ENCODE results near the gene PSENEN.
"Not testable (repeated sequence)": the region's sequence is repeated elsewhere in the genome, so short reads cannot be mapped to it uniquely, and the experiment has no call there.

The PSENEN gene

DNA sequence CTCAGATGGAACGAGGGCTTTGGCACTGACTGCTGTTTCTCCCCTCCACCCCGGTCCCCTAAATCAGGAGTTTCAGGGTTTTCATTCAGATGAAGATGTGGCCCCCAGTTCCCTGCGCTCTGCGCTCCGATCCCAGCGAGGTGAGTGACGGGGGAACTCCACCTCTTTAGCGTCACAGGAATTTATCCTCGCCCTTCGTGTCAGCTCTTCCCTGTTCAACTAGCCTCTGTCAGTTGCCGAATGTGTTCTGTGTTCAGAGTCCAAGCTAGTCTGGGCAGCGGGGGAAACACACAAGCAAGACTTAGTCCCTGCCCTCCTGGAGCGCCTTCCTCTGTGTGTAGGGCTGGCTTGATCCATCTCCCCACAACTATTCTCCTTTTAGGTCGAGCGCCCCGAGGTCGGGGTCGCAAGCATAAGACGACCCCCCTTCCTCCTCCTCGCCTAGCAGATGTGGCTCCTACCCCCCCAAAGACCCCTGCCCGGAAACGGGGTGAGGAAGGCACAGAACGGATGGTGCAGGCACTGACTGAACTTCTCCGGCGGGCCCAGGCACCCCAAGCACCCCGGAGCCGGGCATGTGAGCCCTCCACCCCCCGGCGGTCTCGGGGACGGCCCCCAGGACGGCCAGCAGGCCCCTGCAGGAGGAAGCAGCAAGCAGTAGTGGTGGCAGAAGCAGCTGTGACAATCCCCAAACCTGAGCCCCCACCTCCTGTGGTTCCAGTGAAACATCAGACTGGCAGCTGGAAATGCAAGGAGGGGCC, 25.9 kb upstream of the PSENEN start:
- no peak for DNase-seq

DNA sequence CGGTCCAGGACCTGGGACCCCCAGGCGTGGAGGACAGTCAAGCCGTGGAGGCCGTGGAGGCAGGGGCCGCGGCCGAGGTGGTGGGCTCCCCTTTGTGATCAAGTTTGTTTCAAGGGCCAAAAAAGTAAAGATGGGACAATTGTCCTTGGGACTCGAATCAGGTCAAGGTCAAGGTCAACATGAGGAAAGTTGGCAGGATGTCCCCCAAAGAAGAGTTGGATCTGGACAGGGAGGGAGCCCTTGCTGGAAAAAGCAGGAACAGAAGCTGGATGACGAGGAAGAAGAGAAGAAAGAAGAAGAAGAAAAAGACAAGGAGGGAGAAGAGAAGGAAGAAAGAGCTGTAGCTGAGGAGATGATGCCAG, 25.3 kb upstream of the PSENEN start:
- DNase-seq: no peak

GRCh38 chr19:35720648-35721047, 24.8 kb upstream of the PSENEN start:
- no peak for DNase-seq

DNA sequence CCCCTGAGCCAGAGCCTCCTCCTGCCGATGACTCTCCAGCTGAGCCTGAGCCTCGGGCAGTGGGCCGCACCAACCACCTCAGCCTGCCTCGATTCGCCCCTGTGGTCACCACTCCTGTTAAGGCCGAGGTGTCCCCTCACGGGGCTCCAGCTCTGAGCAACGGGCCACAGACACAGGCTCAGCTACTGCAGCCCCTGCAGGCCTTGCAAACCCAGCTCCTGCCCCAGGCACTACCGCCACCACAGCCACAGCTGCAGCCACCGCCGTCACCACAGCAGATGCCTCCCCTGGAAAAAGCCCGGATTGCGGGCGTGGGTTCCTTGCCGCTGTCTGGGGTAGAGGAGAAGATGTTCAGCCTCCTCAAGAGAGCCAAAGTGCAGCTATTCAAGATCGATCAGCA, 24.1 kb upstream of the PSENEN start:
- no peak for DNase-seq

DNA sequence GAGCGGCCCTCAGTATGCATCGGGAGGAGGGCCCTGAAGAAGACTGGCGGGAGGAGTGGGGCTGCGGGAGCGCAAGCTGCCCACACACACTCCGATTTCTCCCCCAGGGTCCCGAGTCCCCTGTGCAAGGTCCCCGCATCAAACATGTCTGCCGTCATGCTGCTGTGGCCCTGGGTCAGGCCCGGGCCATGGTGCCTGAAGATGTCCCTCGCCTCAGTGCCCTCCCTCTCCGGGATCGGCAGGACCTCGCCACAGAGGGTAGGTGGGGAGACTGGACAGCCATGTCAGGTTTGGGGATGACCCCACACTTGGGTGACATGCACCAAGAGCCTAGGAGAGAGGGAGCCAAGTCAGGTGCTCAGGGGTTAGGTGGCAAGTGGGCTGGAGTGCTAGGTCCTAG, 23.0 kb upstream of the PSENEN start:
- DNase-seq: no peak

GRCh38 chr19:35722897-35723296, 22.6 kb upstream of the PSENEN start:
- DNase-seq: no peak

DNA sequence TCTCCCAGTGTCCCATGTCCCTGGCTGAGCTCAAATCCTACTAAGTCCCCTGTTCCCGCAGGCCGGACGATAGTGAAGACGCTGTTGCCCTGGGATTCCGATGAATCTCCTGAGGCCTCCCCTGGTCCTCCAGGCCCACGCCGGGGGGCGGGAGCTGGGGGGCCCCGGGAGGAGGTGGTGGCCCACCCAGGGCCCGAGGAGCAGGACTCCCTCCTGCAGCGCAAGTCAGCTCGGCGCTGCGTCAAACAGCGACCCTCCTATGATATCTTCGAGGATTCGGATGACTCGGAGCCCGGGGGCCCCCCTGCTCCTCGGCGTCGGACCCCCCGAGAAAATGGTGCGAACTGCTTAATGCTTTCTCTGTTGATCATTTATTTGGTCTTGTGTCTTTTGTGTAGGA, 21.8 kb upstream of the PSENEN start:
- no peak for DNase-seq

DNA sequence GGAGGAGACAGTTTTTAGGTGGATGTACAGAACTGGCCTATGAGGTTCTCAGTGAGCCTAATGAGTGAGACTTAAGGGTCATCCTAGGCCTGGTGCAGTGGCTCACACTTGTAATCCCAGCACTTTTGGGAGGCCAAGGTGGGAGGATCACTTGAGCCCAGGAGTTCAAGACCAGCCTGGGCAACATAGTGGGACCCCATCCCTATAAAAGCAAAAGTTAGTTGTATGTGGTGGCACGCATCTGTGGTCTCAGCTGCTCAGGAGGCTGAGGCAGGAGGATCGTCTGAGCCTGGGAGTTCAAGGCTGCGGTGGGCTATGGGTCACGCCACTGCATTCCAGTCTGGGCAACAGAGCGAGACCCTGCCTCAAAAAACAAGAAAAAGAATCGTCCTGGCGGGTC, 21.3 kb upstream of the PSENEN start:
- DNase-seq: not testable (repeated sequence)

DNA sequence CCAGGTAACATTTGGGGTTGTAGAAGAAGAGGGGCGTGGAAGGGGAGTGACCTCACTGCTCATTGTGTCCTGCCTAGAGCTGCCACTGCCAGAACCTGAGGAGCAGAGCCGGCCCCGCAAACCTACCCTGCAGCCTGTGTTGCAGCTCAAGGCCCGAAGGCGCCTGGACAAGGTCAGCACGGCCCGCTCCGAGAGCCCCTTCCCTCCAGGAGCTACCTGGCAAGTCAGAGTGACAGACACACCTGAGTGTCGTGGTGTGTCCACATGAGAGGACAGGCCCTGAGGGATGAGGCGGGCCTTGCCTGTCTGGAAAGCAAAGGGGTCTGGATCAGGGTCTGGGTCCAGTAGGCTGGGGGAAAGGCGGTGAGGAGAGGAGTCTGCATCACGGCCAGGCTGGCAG, 20.9 kb upstream of the PSENEN start:
- no peak for DNase-seq

DNA sequence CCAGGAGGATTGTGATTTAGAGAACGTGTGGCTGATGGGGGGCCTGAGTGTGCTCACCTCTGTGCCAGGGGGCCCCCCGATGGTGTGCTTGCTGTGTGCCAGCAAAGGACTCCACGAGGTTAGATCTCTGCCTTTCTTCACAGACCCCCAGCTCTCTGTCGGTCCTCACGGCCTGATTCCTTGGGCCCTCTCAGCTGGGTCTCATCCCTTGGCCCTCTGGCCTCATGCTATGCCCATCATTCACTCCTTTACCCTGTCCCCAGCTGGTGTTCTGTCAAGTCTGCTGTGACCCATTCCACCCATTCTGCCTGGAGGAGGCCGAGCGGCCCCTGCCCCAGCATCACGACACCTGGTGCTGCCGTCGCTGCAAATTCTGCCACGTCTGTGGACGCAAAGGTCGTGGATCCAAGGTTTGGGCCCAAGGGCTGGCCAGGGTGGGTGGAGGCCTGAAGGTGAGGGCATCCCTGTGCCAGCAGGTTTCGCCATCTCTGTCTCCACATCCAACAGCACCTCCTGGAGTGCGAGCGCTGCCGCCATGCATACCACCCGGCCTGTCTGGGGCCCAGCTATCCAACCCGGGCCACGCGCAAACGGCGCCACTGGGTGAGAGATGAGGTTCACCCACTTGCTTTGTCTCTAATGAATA, 20.1 kb upstream of the PSENEN start:
- no peak for DNase-seq

DNA sequence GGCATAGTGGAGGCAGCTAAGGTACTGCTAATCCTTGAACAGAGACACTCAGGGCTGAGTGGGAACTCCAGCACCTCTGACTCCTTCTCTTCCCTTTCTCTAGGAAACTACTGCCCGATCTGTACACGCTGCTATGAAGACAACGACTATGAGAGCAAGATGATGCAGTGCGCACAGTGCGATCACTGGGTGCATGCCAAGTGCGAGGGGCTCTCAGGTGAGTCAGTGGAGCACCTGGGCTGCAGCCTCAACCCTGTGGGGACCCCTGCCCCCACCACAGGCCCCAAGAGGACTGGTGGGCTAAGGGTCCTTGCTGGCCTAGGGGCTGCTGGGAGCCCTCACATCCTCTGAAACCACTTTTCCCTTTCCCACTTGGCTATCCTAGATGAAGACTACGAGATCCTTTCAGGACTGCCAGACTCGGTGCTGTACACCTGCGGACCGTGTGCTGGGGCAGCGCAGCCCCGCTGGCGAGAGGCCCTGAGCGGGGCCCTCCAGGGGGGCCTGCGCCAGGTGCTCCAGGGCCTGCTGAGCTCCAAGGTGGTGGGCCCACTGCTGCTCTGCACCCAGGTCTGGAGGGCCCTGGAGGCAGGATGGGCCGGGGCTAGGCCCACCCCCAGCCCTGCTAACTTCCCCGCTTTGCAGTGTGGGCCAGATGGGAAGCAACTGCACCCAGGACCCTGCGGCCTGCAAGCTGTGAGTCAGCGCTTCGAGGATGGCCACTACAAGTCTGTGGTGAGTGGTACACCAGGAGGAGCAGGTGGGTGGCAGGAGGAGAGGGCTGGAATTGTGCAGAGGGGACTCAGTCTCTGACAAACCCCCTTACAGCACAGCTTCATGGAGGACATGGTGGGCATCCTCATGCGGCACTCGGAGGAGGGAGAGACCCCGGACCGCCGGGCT, 18.1 kb upstream of the PSENEN start:
- DNase-seq: no peak

GRCh38 chr19:35727956-35728706, 17.3 kb upstream of the PSENEN start:
- no peak for DNase-seq

DNA sequence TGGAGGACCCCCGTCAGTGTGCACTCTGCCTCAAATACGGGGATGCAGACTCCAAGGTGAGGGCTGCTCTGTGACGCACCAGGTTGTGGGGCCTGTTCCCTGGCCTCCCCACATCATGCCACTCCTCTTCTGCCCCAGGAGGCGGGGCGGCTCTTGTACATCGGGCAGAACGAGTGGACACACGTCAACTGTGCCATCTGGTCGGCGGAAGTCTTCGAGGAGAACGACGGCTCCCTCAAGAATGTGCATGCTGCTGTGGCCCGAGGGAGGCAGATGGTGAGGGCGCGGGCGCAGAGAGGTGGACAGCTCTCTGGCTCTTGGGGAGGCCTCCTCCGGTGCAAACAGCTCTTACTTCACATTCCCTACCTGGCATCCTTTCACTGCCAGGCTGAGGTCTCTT, 16.4 kb upstream of the PSENEN start:
- no peak for DNase-seq

GRCh38 chr19:35729763-35730162, 15.7 kb upstream of the PSENEN start:
- DNase-seq: no peak

DNA sequence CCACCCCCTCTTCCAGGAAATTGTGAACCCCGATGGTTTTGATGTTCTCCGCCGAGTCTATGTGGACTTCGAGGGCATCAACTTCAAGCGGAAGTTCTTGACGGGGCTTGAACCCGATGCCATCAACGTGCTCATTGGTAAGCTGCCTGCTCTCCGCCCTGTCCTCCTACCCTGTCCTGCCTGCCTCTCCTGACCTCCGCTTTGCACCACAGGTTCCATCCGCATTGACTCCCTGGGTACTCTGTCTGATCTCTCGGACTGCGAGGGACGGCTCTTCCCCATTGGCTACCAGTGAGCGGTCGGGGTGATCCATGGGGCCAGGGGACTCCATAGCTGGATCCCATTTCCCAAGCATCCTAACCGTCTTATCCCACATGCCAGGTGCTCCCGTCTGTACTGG, 15.1 kb upstream of the PSENEN start:
- DNase-seq: no peak

DNA sequence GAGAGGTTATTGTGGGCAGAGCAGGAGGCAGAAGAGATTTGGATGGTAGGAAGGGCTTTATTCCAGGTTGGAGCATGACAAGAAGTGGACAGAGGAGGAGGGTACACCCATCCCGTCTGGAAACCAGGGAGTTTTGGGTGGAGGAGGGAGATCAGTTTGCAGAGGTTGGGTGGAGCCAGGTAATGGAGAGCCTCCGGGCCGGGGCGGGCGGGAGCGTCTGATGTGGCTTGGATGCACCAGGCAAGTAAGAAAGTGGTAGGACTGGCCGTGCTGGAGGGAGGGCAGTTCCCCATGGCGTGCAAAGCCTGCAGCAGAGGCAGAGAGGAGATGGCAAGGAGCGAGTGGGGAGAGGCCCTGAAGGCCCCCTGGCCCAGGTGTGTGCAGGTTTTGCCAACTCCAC, 14.1 kb upstream of the PSENEN start:
- DNase-seq: no peak

GRCh38 chr19:35731779-35732405, 13.6 kb upstream of the PSENEN start:
- no peak for DNase-seq

DNA sequence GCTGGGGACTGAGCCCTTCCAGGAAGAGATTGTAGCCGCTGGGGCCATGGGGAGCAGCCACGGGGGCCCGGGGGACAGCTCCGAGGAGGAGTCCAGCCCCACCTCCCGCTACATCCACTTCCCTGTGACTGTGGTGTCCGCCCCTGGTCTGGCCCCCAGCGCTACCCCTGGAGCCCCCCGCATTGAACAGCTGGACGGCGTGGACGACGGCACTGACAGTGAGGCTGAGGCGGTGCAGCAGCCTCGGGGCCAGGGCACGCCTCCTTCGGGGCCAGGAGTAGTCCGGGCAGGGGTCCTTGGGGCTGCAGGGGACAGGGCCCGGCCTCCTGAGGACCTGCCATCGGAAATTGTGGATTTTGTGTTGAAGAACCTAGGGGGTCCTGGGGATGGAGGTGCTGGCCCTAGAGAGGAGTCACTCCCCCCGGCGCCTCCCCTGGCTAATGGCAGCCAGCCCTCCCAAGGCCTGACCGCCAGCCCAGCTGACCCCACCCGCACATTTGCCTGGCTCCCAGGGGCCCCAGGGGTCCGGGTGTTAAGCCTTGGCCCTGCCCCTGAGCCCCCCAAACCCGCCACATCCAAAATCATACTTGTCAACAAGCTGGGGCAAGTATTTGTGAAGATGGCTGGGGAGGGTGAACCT, 12.8 kb upstream of the PSENEN start:
- DNase-seq: no peak

GRCh38 chr19:35733180-35734125, 12.0 kb upstream of the PSENEN start:
- no peak for DNase-seq

DNA sequence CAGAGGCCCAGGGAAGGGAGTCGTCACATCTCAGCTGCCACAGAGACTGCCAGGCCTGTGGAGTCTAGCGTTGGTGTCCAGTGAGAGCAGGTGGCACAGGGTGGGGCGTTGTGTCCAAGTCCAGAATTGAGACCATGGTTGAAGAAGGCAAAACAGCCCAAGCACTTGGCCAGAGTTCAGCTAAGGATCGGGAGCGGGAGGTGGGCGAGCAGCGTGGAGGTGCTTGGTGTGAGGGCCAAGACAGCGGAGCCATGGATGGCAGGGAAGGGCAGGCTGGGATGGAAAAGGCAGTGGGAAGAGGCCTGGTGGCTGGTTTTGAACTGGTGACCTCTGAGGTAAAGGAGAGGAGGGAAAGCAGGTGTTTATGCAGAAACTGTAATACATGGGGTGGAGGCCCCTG, 11.2 kb upstream of the PSENEN start:
- no peak for DNase-seq

GRCh38 chr19:35734889-35735288, 10.6 kb upstream of the PSENEN start:
- DNase-seq: no peak

Data from EL (cell line).